Measurements from ENCODE around the gene BIK.

BIK gene

DNA sequence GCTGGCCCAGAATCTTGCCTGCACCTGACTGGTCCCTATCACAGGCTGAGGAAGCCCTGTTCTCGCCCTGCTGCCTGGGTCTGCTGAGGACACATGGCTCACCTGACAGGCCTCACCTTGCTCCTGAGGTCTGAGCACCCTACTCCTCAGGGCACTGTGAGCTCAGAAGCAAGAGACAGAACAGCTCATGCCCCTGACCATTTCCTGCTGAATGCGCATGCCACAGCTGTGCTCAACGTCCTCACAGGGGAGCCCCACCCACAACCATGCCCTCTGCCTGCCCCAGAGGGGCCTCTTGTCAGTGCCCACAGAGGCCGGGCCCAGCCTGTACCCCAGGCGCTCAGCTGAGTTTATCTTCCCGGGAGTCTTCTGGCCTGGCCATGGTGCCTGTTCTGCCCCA, 38.0 kb downstream of the BIK start:
- no peaks in the 10 kb centered on the region for H3K36me3 ChIP-seq (ENCODE audit: control insufficient read depth, insufficient read depth, low read length)
- peaks cover 14% of the 10 kb centered on the region for H3K4me1 ChIP-seq (ENCODE audit: control insufficient read depth, insufficient read depth, low read length)
- no peak overlapping the region for H3K9ac ChIP-seq (ENCODE audit: low read length)

DNA sequence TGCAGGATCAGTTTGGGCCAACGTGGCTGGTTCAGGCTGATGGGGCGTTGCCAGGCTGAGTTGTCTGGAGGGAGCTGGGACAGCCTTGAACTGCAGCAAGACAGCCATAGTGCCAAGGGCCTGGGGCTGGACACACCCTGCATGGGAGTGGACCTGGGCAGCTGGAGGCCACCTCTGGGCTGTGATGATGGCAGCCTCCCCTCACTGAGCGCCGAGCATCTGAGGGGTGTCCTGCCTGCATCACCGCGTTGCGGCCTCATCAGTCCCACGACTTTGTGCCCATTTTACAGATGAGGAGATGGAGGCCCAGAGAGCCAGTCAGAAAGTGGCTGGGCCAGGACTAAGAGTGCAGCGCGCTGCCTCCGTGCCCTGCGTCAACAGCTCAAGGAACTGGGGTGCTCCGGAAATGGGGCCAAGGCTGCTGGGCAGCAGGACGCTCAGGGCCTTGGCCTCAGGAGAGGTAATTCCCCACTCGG, 40.2 kb downstream of the BIK start:
- H3K4me3 ChIP-seq (ENCODE audit: low read length): peak overlapping the region; percentile 40
- H3K9me3 ChIP-seq (ENCODE audit: control insufficient read depth, low read length): no peaks in the 10 kb centered on the region
- H3K27me3 ChIP-seq (ENCODE audit: control insufficient read depth, insufficient read depth, low read length): no peaks in the 10 kb centered on the region
- peak overlapping the region; percentile 95 for H3K9ac ChIP-seq (ENCODE audit: low read length)
- H3K36me3 ChIP-seq (ENCODE audit: control insufficient read depth, insufficient read depth, low read length): no peaks in the 10 kb centered on the region
- H3K4me1 ChIP-seq (ENCODE audit: control insufficient read depth, insufficient read depth, low read length): peaks cover 30% of the 10 kb centered on the region

More for the DNA sequence above, 38.0 kb downstream of the BIK start:
- Histone ChIP-seq H3K27me3 (ENCODE audit: control insufficient read depth, insufficient read depth, low read length) (no peaks in the 10 kb centered on the region), H3K4me3 (ENCODE audit: low read length) (no peak overlapping the region), H3K9me3 (ENCODE audit: control insufficient read depth, low read length) (no peaks in the 10 kb centered on the region)

DNA sequence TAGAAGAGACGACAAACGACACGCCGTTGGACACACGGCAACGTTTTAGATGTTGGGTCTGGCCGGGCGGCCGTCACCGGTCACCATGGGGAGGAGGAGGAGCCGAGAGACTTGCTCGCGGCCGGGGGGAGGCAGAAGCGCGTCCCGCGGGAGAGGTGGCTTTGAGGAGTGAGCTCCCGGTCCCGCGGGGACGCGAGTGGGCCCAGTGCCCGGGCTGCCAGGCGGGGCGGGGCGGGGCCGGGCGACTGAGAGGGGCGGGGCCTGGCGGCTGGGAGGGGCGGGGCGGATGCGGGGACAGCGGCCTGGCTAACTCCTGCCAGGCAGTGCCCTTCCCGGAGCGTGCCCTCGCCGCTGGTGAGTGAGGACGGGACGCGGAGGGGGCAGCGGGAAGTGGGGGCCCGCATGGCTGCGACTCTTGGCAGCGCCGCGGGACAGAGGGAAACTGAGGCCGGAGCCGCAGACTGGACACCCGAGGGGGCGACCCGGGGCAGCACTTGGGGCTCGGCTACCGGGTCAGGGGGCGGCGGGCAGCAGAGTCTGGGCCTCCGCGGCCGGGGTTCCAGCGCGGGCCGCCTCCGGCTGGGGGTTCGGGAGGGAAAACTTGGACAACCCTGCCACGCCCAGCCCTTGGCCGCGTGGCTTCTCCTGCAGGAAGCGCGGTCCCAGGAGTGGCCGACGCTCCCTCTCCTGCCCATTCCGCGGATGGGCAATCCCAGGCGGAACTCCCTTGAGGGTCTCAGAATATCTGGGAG, 40.9 kb downstream of the BIK start, which contains the start of gene TSPO:
Gene TSPO (plus strand): TSS at position 309 of the 752 bp plus-strand sequence. CDS start 7,680 bp downstream, outside the sequence.
- Histone ChIP-seq H3K4me3 (ENCODE audit: low read length) (peak within 1 kb of the TSS; percentile 96), H3K27me3 (ENCODE audit: control insufficient read depth, insufficient read depth, low read length) (no peaks in the 10 kb centered on the region), H3K9me3 (ENCODE audit: control insufficient read depth, low read length) (no peaks in the 10 kb centered on the region), H3K36me3 (ENCODE audit: control insufficient read depth, insufficient read depth, low read length) (no peaks in the 10 kb centered on the region), H3K9ac (ENCODE audit: low read length) (peak within 1 kb of the TSS; percentile 95), H3K4me1 (ENCODE audit: control insufficient read depth, insufficient read depth, low read length) (peaks cover 36% of the 10 kb centered on the region)

DNA sequence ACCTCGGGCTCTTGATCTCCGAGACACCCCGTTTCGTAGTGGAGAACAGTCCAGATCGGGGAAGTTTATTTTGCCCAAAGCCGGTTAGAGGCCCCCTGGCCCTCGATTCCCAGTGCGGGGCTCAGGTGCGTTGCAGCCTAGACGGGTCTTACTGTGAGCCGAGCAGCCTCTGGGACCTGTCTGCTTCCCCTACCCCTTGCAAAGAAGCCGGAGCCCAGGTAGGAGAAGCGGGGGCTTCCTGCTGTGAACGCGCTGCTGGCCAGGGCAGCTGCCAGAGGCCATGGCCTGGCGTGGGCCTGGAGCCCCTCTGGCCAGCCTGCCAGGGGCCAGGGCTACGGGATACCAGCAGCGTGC, 41.4 kb downstream of the BIK start:
- no peaks in the 10 kb centered on the region for H3K9me3 ChIP-seq (ENCODE audit: control insufficient read depth, low read length)
- peak overlapping the region; percentile 95 for H3K9ac ChIP-seq (ENCODE audit: low read length)
- no peaks in the 10 kb centered on the region for H3K27me3 ChIP-seq (ENCODE audit: control insufficient read depth, insufficient read depth, low read length)
- H3K4me3 ChIP-seq (ENCODE audit: low read length): peak overlapping the region; percentile 96
- H3K4me1 ChIP-seq (ENCODE audit: control insufficient read depth, insufficient read depth, low read length): peaks cover 42% of the 10 kb centered on the region
- H3K36me3 ChIP-seq (ENCODE audit: control insufficient read depth, insufficient read depth, low read length): no peaks in the 10 kb centered on the region

DNA sequence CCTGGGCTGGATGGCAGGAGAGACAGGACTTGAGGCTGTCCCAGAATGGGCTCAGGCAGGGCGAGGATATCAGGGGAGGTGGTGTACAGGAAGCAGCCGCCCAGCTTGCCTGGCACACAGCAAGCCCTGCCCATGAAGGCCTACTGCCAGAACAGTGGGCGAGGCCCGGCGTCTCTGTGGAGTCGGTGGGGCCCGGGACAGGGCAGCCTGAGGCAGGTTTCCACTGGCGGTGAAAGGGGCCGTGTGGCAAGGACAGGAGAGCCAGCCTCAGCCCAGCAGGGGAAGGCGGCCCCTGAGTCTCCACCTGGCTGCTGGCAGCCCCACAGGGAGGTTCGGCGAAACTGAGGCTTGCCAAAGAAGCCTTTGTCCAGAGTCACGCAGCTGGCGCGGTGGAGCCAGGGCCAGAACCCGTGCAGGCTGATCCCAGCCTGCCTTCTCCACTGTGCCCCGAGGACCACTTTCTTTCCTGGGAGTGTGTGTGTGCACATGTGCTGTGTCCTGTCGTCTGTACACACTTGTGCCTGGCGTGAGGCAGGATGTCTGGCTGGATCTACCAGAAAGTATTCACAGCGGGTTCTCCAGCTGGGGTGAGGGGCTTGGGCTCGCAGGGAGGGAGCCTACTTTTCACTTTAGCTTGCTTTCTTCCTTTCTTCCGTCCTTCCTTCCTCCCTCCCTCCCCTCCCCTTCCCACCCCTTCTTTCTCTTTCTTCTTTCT, 42.0 kb downstream of the BIK start:
- no peaks in the 10 kb centered on the region for H3K9me3 ChIP-seq (ENCODE audit: control insufficient read depth, low read length)
- peaks cover 47% of the 10 kb centered on the region for H3K4me1 ChIP-seq (ENCODE audit: control insufficient read depth, insufficient read depth, low read length)
- H3K4me3 ChIP-seq (ENCODE audit: low read length): peak overlapping the region; percentile 96
- peak overlapping the region; percentile 95 for H3K9ac ChIP-seq (ENCODE audit: low read length)
- H3K36me3 ChIP-seq (ENCODE audit: control insufficient read depth, insufficient read depth, low read length): no peaks in the 10 kb centered on the region
- H3K27me3 ChIP-seq (ENCODE audit: control insufficient read depth, insufficient read depth, low read length): no peaks in the 10 kb centered on the region

DNA sequence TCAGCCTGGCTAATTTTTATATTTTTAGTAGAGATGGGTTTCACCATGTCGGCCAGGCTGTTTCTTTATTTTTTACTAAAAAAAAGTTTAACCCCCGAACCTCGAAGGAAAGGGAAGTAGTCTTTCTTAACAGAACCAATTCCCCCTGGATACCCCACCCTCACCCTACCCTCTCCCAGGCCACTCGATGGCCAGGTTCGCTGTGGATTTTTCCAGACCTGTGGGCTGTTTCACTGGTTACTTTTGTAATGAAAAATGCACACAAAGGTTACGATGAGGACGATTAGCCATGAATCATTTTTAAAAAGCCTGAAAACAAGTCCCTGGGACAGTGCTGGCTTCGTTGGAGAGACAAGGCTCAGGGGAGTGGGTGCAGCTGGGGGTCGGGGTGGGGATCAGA, 43.3 kb downstream of the BIK start:
- Histone ChIP-seq H3K9me3 (ENCODE audit: control insufficient read depth, low read length) (no peaks in the 10 kb centered on the region), H3K27me3 (ENCODE audit: control insufficient read depth, insufficient read depth, low read length) (no peaks in the 10 kb centered on the region), H3K4me1 (ENCODE audit: control insufficient read depth, insufficient read depth, low read length) (peaks cover 60% of the 10 kb centered on the region), H3K9ac (ENCODE audit: low read length) (peak overlapping the region; percentile 41), H3K36me3 (ENCODE audit: control insufficient read depth, insufficient read depth, low read length) (no peaks in the 10 kb centered on the region), H3K4me3 (ENCODE audit: low read length) (no peak overlapping the region)

DNA sequence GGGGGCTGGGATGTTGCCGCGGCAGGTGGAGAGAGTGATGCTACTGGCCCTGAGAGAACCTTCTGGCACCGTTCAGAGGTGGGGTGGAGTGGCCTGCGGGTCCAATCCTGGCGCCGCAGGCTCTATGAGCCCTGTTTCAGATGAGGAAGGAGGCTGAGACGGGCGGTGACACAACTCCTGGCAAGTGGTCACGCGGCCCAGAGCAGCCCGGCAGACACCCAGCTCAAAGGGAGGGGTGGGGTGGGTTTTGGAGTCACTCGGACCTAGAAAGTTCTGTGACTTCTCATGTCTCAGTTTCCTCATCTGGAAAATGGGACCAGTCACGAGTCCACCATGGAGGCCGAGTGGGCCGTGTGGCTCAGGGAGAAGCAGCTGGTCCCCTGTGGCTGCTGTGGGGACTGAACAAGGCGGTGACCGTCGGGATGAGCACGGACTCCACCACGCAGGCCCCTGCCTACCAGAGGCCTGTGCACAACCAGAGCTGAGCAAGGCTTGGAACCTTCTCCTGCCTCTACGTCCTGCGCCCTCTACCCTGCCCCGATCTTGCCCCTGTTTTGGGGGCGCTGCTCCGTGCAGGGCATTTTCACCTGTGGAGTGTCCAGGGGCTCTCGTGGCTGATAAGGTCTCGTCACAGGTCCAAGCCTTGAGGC, 44.5 kb downstream of the BIK start:
- Histone ChIP-seq H3K4me3 (ENCODE audit: low read length) (no peak overlapping the region), H3K9me3 (ENCODE audit: control insufficient read depth, low read length) (no peaks in the 10 kb centered on the region), H3K36me3 (ENCODE audit: control insufficient read depth, insufficient read depth, low read length) (no peaks in the 10 kb centered on the region), H3K27me3 (ENCODE audit: control insufficient read depth, insufficient read depth, low read length) (no peaks in the 10 kb centered on the region), H3K4me1 (ENCODE audit: control insufficient read depth, insufficient read depth, low read length) (peaks cover 71% of the 10 kb centered on the region), H3K9ac (ENCODE audit: low read length) (peak overlapping the region; percentile 28)

DNA sequence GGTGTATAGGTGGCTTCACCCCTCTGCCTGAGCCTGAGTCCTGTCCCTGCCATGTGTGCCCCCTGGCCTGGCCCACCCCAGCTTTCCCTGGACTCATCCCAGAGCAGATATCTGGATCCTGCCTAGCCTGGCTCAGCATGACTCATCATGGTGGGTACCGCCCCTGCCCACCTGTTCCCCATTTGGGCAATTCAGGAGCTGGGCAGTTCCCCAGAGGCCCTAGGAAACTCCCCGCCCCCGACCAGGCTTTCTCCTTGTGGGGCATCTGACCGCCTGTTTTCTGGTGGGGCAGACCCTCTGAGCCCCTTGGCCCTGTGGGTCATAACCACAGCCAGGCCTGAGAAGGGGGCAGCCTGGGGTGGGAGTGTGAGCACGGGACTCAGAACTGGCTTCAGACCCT, 45.2 kb downstream of the BIK start:
- no peaks in the 10 kb centered on the region for H3K9me3 ChIP-seq (ENCODE audit: control insufficient read depth, low read length)
- no peak overlapping the region for H3K4me3 ChIP-seq (ENCODE audit: low read length)
- H3K4me1 ChIP-seq (ENCODE audit: control insufficient read depth, insufficient read depth, low read length): peaks cover 76% of the 10 kb centered on the region
- no peak overlapping the region for H3K9ac ChIP-seq (ENCODE audit: low read length)
- no peaks in the 10 kb centered on the region for H3K27me3 ChIP-seq (ENCODE audit: control insufficient read depth, insufficient read depth, low read length)
- no peaks in the 10 kb centered on the region for H3K36me3 ChIP-seq (ENCODE audit: control insufficient read depth, insufficient read depth, low read length)

DNA sequence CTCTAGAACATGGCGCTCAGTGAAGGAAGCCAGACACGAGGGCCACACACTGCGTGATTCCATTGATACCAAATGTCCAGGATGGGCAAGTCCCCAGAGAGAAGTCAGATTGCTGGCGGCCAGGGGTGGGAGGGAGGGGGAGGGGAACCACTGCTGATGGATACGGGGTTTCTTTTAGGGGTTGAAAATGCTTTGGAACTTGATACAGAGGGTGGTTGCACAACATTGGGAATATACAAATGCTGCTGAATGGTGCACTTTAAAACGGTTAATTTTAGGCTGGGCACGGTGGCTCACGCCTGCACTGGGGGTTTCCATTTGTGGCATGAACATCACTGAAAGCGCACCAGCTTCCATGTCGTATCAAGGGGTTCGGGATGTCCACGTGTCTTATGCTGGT, 45.9 kb downstream of the BIK start:
- no peak overlapping the region for H3K9ac ChIP-seq (ENCODE audit: low read length)
- no peaks in the 10 kb centered on the region for H3K36me3 ChIP-seq (ENCODE audit: control insufficient read depth, insufficient read depth, low read length)
- no peaks in the 10 kb centered on the region for H3K27me3 ChIP-seq (ENCODE audit: control insufficient read depth, insufficient read depth, low read length)
- H3K4me3 ChIP-seq (ENCODE audit: low read length): no peak overlapping the region
- no peaks in the 10 kb centered on the region for H3K9me3 ChIP-seq (ENCODE audit: control insufficient read depth, low read length)
- peaks cover 76% of the 10 kb centered on the region for H3K4me1 ChIP-seq (ENCODE audit: control insufficient read depth, insufficient read depth, low read length)

DNA sequence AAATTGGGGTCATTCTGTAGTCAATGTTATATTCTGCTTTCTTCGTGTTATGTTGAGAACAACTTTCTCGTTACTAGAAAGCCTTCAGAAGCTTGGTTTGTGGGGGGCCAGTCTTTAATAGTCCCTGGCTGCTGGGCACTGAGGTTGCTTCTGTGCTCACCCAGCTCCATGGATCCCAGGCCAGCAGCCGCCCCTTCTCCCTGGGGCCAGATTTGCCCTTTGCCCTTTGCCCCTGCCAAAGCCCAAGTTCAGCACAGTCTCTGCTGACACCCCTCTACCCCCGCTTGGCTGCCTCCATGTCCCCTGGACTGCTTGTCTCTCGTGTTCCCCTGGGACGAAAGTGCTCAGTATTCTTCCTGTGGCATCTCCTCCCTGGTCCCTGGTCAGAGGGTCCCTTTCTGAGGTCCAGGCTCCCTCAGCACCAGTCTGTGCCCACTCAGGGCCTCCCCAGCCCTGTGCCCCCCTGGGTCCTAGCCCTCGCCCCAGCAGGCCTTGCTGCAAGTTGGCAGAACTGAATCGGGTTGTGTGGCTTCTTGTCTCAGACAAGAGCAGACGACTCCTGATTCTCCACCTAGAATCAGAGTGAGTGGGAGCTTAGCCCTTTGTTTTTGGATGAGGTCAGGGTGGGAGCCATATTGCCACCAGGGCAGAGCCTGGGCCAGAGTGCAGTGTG, 47.5 kb downstream of the BIK start:
- Histone ChIP-seq H3K9me3 (ENCODE audit: control insufficient read depth, low read length) (no peaks in the 10 kb centered on the region), H3K9ac (ENCODE audit: low read length) (peak overlapping the region; percentile 31), H3K36me3 (ENCODE audit: control insufficient read depth, insufficient read depth, low read length) (peaks cover 8% of the 10 kb centered on the region), H3K4me1 (ENCODE audit: control insufficient read depth, insufficient read depth, low read length) (peaks cover 79% of the 10 kb centered on the region), H3K27me3 (ENCODE audit: control insufficient read depth, insufficient read depth, low read length) (no peaks in the 10 kb centered on the region), H3K4me3 (ENCODE audit: low read length) (no peak overlapping the region)

DNA sequence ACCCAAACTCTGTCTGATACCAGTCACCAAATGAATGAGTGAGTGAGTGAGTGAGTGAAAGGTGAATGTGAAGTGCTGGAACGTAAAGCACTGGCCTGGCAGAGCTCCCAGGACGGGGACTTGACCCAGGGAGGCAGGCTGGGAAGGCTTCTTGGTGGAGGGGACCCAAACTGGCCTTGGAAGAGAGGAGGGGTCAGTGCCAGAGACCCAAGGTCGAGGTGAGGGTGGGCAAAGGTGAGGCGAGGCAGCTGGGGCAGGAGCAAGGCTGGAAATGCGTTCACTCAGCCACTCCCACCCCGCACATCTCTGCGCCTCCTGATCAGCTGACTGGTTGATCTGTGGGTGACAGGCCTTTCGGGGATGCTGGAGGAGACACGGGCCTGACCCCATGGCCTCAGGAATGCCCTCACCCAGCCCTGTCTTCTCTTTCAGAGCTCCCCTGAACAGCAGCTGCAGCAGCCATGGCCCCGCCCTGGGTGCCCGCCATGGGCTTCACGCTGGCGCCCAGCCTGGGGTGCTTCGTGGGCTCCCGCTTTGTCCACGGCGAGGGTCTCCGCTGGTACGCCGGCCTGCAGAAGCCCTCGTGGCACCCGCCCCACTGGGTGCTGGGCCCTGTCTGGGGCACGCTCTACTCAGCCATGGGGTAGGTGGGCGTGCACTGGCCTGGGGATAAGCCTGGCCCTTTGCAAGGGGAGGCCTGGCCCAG, 48.4 kb downstream of the BIK start:
- Histone ChIP-seq H3K9me3 (ENCODE audit: control insufficient read depth, low read length) (no peaks in the 10 kb centered on the region), H3K4me1 (ENCODE audit: control insufficient read depth, insufficient read depth, low read length) (peaks cover 87% of the 10 kb centered on the region), H3K36me3 (ENCODE audit: control insufficient read depth, insufficient read depth, low read length) (peaks cover 9% of the 10 kb centered on the region)

More for the DNA sequence above, 48.4 kb downstream of the BIK start:
- Histone ChIP-seq H3K9ac (ENCODE audit: low read length) (peak overlapping the region; percentile 31), H3K27me3 (ENCODE audit: control insufficient read depth, insufficient read depth, low read length) (no peaks in the 10 kb centered on the region), H3K4me3 (ENCODE audit: low read length) (no peak overlapping the region)
